GM12874 (cell line): ENCODE data around the gene GMDS.

Experiments used
- CTCF ChIP-seq: IDR thresholded peaks from 2 replicates; pipeline ENCODE4 v1.5.1; 2011; ENCODE audit warnings: low read depth, mild to moderate bottlenecking, control low read depth, low read length, moderate library complexity; ENCODE audit not compliant: insufficient read depth

The GMDS gene

DNA sequence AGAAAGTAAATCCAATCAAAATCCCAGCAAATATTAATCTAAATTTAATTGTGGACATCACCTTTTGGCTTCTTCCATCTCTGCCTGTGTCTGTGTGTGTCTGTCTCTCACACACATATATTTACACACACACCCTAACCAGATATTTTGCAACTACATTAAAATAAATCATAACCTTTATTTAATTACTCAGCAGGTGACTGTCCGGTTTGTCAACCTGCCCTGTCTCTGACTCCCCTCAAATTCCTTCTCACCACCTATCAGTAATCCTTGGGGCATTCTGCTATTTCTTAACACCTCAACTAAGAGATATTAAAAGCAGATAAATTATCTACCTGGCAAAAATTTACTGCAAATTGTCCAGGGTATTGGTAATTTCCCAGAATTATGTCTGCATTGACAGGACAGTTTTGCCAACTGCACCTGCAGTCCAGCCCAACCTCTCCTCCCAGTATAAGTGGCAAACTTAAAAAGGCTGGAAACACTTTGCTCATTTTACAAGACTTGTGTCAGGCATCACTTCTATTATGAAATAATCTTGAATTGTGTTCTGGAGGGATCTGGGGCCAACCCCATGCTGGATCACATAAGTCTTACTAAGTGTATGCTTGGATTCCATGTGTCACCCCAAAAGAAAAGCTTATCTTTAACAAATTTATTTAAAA, 216.1 kb downstream of the GMDS start:
- TF ChIP-seq CTCF = no peak

DNA sequence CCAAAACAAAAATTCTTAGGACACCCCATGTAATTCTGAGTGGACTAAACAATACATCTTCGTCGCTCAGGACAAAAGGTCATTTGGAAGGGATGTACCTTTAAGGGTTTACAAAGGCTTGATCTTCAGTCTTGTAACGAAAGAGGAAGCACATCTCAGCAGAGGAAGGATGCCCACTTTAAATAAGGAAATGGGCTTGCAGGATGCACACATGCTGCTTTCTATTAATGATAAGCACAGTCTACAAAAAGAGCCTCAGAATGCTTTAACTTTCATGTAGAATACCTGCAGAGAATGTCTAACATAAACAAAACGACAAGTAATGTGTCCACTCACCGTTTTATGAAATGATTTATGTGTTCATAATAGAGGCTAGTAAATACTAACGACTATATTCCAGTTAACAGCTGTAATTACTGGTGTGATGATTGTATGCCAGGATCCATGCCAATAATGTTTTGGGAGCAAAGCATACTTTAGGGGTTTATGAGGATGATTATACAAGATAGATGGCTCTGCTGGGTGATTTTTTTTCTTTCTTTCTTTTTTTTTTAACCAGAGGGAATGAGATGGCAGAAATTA, 216.9 kb downstream of the GMDS start:
- TF ChIP-seq CTCF = no peak

GRCh38 chr6:2026133-2026532, 219.3 kb downstream of the GMDS start:
- TF ChIP-seq CTCF = no peak

GRCh38 chr6:2021713-2022125, 223.7 kb downstream of the GMDS start:
- TF ChIP-seq CTCF = no peak

DNA sequence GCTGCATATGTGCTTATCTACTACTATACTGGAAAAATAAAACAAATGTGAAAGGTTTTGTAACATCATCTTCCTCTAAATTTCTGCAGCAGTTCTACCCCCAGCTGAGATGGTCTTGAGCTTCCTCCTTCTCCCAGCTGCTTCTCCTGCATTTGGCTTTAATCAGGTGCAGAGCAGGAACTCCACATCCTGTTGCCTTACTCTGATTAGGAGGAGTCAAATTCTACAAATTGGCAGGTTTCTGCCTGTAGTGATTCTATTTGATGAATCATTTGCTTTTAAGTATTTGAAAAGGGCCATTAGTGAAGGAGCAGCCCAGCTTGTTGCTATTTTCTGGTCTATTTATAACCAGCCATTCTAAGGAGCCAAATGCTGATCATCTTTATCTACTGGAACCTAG, 224.5 kb downstream of the GMDS start:
- no peak for TF ChIP-seq CTCF

DNA sequence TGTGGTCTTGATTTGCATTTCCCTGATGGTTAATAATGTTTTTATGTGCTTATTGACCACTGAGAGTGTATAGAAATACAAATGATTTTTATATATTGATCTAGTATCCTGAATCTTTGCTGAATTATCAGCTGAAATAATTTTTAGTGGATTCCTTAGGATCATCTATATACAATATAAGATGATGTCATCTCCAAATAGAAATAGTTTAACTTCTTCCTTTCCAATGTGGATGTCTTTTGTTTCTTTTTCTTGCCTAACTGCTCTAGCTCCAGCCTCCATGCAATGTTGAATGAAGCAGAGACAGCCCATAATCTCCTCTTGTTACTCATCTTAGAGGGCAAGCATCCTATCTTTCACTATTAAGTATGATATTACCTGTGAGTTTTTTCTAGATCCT, 226.4 kb downstream of the GMDS start:
- no peak for TF ChIP-seq CTCF

GRCh38 chr6:2016040-2016439, 229.4 kb downstream of the GMDS start:
- TF ChIP-seq CTCF = no peak
